Breast epithelium (tissue), 4 donors: Measurements from ENCODE around the gene DLX4. TPM values are rescaled to one million over a fixed set of nuclear protein-coding genes. Genes with fewer than 3 reads are reported as not detected.
A peak's percentile ranks its signal among the peaks of the same experiment; 100 is the strongest.

ENCODE experiments used
- DNase-seq, 2 donors: peaks; one replicate each; pipeline ENCODE4 v3.0.0-alpha.2; 2019; ENCODE audit warnings: low spot score in 2 of 2
- H3K27ac ChIP-seq, 2 donors: fragments of 200-600 bp; sonication (generic) in 1 of 2; one replicate each; pipeline ENCODE4 v1.5.1; 2016 to 2019; ENCODE audit warnings: mild to moderate bottlenecking in 1 of 2
- H3K27me3 ChIP-seq, 2 donors: fragments of 200-600 bp; sonication (generic) in 1 of 2; one replicate each; pipeline versions ENCODE4 v1.5.1 to v1.6.0; 2017 to 2019; ENCODE audit warnings: control low read depth in 1 of 2, mild to moderate bottlenecking in 1 of 2
- H3K36me3 ChIP-seq: fragments of 200-600 bp; one replicate; pipeline ENCODE4 v1.5.1; 2019
- H3K4me1 ChIP-seq, 2 donors: fragments of 200-600 bp; sonication (generic); one replicate each; pipeline ENCODE4 v1.5.1; 2016 to 2019; ENCODE audit warnings: control low read depth in 1 of 2
- H3K4me3 ChIP-seq, 3 donors: fragments of 200-600 bp; sonication (generic); 1 replicate in 2 of 3; 2 replicates in 1 of 3; pipeline ENCODE4 v1.5.1; 2016 to 2019; ENCODE audit warnings: mild to moderate bottlenecking in 3 of 3, moderate library complexity in 2 of 3
- H3K9me3 ChIP-seq, 2 donors: fragments of 200-600 bp; sonication (generic) in 1 of 2; one replicate each; pipeline ENCODE4 v1.5.1; 2016 to 2019; ENCODE audit warnings: control low read depth in 1 of 2
- POLR2A ChIP-seq: fragments of 450-650 bp; IDR thresholded peaks from one replicate; pipeline ENCODE4 v1.6.1; 2016; ENCODE audit warnings: antibody characterized with exemption, mild to moderate bottlenecking, moderate library complexity
- POLR2AphosphoS5 ChIP-seq, 3 donors: sonication (generic); formaldehyde crosslinking; IDR thresholded peaks; one replicate each; pipeline ENCODE4 v1.6.1; 2017; ENCODE audit warnings: antibody characterized with exemption in 3 of 3
- intact Hi-C: fragments of 100-400 bp; cut with DNase I; formaldehyde crosslinking; loops from one replicate; pipeline ENCODE4 v1.15.1; 2023; ENCODE audit warnings: low total_unique reads
- total RNA-seq, 3 donors: library from RNA; depleted of rRNA; stranded (reverse); fragments of >200 nt; gene quantifications; one replicate each; pipeline ENCODE4 v1.1.0, GENCODE V29; 2016
- TF ChIP-seq, protein P1 (sequence below), 3 donors: fragments of 450-650 bp; IDR thresholded peaks; one replicate each; pipeline ENCODE4 v1.5.1; 2016 to 2017; ENCODE audit warnings: antibody characterized with exemption in 3 of 3, mild to moderate bottlenecking in 3 of 3, moderate library complexity in 3 of 3

Gene DLX4
- total RNA-seq, 3 donors from 2014 or later: 0.44 TPM; not detected in 2

DNA sequence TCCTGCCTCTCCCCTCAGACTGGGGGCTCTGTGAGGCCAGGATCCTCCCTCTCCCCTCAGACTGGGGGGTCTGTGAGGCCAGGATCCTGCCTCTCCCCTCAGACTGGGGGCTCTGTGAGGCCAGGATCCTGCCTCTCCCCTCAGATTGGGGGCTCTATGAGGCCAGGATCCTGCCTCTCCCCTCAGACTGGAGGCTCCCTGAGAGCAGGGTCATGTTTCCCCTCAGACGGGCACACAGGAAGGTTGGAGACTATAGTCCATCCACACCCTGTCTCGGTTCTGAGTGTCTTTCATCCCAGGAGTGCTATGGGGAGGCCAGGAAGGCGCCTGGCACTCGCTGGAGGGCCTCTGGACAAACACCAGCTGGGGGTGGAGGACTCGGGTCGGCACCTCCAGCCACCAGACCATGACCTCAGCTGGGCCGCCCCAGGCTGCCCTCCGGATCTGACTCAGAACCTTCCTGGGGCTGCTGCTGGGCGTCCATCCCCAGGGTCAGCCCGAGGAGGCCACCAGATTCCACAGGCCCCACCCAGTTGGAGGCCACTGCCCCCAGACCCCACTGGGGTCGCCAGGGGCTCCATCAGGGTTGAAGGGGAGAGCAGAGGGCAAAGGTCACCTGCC is 21.9 kb upstream of the DLX4 start:
- Histone ChIP-seq H3K27me3 (peaks cover 0 to 7% of the 10 kb centered on the region in 2 donors), H3K4me1 (no peaks in the 10 kb centered on the region), H3K9me3 (no peaks in the 10 kb centered on the region), H3K27ac (no peak overlapping the region), H3K36me3 (no peaks in the 10 kb centered on the region), H3K4me3 (no peak overlapping the region)
- no peak for DNase-seq
- intact Hi-C loops: no loop called here
- TF ChIP-seq POLR2A (no peak), POLR2AphosphoS5 (IDR thresholded peaks at IDR 0.05) (no peak)
- TF ChIP-seq, protein P1, sequence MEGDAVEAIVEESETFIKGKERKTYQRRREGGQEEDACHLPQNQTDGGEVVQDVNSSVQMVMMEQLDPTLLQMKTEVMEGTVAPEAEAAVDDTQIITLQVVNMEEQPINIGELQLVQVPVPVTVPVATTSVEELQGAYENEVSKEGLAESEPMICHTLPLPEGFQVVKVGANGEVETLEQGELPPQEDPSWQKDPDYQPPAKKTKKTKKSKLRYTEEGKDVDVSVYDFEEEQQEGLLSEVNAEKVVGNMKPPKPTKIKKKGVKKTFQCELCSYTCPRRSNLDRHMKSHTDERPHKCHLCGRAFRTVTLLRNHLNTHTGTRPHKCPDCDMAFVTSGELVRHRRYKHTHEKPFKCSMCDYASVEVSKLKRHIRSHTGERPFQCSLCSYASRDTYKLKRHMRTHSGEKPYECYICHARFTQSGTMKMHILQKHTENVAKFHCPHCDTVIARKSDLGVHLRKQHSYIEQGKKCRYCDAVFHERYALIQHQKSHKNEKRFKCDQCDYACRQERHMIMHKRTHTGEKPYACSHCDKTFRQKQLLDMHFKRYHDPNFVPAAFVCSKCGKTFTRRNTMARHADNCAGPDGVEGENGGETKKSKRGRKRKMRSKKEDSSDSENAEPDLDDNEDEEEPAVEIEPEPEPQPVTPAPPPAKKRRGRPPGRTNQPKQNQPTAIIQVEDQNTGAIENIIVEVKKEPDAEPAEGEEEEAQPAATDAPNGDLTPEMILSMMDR (IDR thresholded peaks at IDR 0.05): no peak

DNA sequence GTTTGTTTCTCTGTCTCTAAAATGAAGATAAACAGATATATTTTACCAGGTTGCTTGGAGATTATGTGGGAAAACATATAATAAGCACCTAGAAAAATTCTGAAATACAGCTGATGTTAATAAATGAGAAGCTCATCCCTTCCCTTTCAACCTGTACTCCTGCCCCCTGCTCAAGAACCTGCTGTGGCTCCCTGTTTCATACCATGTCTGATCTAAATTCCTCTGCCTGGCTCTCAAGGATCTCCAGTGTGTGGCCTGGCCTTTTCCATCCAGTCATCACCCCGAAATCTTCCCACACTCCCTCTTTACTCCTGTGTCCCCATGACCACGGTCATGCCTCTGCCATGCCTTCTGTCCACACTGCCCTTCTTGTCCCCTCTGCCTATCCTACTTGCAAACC is 19.4 kb upstream of the DLX4 start:
- Histone ChIP-seq H3K36me3 (no peaks in the 10 kb centered on the region), H3K4me3 (no peak overlapping the region), H3K27me3 (peaks cover 0 to 7% of the 10 kb centered on the region in 2 donors), H3K27ac (no peak overlapping the region), H3K4me1 (no peaks in the 10 kb centered on the region), H3K9me3 (no peaks in the 10 kb centered on the region)
- intact Hi-C loops: no loop called here
- no peak for DNase-seq
- TF ChIP-seq POLR2A (no peak), POLR2AphosphoS5 (IDR thresholded peaks at IDR 0.05) (no peak)
- TF ChIP-seq, protein P1 (IDR thresholded peaks at IDR 0.05): no peak

DNA sequence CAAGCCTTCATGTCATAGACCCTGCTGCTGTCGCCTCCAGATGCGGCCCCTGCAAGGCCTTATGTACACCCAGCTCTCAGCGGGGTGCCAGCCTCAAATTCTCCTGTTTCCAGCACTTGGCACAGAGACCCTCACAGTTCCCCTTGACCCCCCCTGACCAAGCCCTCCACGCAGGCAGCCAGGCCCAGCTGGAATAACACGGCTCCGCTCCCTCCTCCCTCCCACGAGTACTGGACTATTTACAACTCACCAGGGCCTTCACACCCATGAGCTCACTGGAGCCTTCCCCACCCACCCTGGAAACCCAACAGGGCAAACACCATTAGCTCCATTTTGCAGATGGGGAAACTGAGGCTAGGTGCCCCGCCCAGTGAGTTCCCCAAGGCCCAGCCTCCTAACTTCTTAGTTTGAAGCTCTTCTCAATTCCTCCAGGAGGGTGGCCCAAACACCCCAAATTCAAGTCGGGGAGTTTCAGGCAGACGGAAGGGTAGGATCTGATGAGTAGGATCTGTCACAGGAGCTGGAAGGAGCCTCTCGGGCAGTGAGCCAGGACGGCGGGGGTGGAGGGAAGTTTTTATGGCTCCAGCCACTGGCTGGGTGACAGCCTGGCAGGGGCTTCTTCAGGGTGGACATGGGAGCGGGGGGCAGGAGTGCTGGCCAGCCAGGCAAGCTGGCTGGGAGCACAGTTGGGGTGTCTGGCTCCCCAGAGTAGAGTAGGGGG is 17.5 kb upstream of the DLX4 start:
- H3K4me1 ChIP-seq: no peaks in the 10 kb centered on the region
- TF ChIP-seq, protein P1 (IDR thresholded peaks at IDR 0.05): no peak
- no peak for TF ChIP-seq POLR2AphosphoS5 (IDR thresholded peaks at IDR 0.05)
- no peak for TF ChIP-seq POLR2A
- no peak overlapping the region for H3K4me3 ChIP-seq
- intact Hi-C loops: no loop called here
- H3K27ac ChIP-seq: no peak overlapping the region
- H3K36me3 ChIP-seq: no peaks in the 10 kb centered on the region
- no peak for DNase-seq
- H3K27me3 ChIP-seq: no peaks in the 10 kb centered on the region
- no peaks in the 10 kb centered on the region for H3K9me3 ChIP-seq

DNA sequence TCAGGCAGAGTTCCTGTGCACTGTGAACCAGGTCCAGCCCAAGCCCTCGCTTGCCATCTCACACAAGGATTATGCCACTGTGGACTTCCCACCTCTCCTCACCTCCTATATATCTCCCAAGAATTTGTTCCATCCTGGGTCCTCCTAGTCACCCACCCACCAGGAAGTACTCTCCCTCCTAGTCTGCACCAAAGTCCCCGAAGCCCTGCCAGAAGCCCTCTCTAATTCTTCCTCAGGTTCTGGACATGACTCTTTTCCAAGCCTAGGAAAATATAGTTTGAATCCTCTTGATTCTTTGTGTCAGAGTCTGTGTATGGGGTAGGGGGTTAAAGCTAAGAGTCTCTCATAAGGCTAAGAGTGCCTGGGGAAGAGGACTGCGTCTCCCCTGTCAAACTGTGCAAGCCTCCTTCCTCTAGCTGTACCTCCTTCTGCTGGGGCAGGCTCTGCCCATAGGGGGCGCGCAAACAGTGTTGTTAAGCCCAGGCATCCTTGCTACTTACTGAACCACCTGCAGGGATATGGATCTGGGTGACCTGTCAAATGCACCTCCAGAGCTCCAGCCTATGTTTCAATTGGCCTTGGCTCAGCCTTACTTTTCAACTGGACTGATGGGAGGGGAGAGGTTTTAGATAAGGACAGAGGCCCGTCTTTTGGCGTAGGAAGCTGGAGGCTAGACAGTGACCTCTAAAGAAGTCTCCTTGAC is 16.6 kb upstream of the DLX4 start:
- intact Hi-C loops: no loop called here
- TF ChIP-seq, protein P1 (IDR thresholded peaks at IDR 0.05): peak; percentile 57 to 83 (median 57)
- TF ChIP-seq POLR2AphosphoS5 (IDR thresholded peaks at IDR 0.05): no peak
- Histone ChIP-seq H3K36me3 (no peaks in the 10 kb centered on the region), H3K4me3 (no peak overlapping the region), H3K27ac (no peak overlapping the region), H3K9me3 (no peaks in the 10 kb centered on the region), H3K27me3 (peaks cover 0 to 2% of the 10 kb centered on the region in 2 donors), H3K4me1 (no peaks in the 10 kb centered on the region)
- peak; percentile 68 to 85 for DNase-seq
